ENCODE measurements around the gene TPSAB1.

GRCh38 chr16:1210461-1210860 is 30.0 kb upstream of the TPSAB1 start:
- TF ChIP-seq CTCF (IDR thresholded peaks at IDR 0.05), result no peak
- TF ChIP-seq POLR2AphosphoS5 (IDR thresholded peaks at IDR 0.05), result no peak
- TF ChIP-seq POLR2A (IDR thresholded peaks at IDR 0.05), result no peak
- TF ChIP-seq EP300 (IDR thresholded peaks at IDR 0.05), result no peak

Measured in upper lobe of left lung (tissue), 4 donors.